GM12801 (cell line): ENCODE data around the gene MAFF.

Experiments
- TF ChIP-seq, protein P1 (sequence below): IDR thresholded peaks from one replicate; pipeline ENCODE4 v1.5.1; 2011; ENCODE audit warnings: control low read depth; ENCODE audit not compliant: insufficient read length; ENCODE audit errors: extremely low read depth

Gene MAFF

DNA sequence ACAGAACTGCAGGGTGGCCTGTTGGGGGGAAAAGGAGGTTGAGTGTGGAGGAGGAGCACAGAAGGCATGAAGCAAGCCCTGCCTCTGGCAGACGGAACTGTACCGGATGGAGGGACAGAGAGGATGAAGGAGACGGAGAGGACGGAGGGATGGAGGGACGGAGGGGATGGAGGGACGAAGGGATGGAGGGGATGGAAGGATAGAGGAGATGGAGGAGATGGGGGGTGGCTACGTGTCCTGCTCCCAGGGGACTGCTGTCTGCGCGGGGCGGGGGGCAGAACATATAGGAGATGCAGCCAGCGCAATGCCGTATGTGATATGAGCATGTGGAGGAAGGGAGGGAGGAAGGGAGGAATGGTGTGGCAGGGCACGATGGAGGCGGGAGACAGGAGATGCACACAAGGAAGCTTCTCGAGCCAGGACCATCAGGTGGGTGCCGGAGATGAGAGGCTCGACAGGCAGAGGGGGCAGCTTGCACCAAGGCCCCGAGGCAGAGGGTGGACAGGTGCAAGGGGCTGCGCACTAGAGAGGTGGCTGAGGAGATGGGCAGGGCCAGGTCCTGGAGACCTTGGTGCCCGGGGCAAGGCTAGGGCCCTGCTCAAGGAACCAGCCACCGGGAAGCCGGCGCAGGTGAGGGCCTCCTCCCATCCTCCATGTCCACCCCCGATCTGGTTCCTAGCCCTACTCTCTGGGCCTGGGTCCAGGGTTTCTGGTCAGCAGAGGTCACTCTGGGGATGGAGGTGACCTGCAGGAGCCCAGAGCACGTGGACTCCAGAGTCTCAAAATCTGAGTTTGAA lies 25.3 kb downstream of the MAFF start:
- TF ChIP-seq, protein P1, sequence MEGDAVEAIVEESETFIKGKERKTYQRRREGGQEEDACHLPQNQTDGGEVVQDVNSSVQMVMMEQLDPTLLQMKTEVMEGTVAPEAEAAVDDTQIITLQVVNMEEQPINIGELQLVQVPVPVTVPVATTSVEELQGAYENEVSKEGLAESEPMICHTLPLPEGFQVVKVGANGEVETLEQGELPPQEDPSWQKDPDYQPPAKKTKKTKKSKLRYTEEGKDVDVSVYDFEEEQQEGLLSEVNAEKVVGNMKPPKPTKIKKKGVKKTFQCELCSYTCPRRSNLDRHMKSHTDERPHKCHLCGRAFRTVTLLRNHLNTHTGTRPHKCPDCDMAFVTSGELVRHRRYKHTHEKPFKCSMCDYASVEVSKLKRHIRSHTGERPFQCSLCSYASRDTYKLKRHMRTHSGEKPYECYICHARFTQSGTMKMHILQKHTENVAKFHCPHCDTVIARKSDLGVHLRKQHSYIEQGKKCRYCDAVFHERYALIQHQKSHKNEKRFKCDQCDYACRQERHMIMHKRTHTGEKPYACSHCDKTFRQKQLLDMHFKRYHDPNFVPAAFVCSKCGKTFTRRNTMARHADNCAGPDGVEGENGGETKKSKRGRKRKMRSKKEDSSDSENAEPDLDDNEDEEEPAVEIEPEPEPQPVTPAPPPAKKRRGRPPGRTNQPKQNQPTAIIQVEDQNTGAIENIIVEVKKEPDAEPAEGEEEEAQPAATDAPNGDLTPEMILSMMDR = no peak

DNA sequence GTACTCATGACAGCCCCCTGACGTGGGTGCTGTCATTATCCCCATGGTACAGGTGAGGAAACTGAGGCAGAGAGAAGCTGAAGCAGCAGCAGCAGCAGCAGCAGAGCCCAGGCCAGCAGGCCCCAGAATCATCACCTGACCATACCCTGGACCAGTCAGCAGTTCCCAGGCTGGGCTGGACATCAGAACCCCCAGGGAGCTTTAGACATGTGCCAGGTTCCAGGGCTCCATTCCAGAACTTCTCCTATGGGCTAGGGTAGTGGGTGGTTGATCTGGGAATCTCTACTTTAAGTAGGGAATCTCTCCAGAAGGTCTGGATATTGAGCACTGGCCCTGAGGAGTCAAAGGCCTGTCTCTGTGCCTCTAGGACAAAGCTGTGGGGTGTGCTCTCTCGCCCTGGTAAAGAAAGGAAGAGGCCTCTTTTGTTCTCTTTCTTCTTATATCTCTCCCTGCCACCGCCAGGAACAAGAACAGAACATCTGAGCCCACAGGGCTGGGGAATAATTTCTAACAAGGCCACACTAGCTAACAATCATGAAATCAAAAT lies 26.6 kb downstream of the MAFF start:
- TF ChIP-seq, protein P1 = no peak

DNA sequence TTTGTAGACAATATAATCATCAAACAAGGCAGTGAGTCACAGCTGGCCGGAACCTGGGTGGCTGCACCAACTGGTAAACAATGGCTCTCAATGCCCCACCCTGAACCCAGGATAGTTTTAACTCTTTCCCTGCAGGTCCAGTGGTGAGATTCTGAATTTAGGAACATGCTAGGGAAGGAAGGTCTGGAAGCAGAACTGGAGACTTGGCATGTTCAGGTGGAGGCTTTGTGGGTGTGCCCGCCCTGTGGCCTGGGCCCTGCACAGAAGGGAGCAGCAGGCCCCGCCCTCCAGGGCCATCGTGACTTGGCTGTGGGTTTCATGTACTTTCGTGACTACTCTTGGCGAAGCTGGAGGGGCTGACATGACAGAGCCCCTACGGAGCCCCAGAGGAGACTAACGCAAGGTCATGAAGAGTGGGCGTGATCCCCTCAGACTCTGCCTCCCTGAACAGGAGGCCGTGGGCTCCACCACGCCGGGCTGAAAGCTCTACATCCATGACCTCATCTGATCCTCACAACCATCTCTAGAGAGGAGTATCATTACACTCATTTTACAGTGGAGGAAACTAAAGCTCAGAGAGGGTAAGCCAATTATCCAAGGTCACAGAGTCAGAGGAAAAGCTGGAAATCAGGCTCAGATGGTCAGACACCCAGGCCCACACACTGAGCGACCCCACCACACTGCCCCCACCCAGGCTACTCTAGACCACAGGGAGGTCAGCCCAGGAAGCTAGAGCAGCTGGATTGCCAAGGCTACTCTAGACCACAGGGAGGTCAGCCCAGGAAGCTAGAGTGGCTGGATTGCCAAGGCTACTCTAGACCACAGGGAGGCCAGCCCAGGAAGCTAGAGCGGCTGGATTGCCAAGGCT lies 27.3 kb downstream of the MAFF start:
- TF ChIP-seq, protein P1 = no peak

DNA sequence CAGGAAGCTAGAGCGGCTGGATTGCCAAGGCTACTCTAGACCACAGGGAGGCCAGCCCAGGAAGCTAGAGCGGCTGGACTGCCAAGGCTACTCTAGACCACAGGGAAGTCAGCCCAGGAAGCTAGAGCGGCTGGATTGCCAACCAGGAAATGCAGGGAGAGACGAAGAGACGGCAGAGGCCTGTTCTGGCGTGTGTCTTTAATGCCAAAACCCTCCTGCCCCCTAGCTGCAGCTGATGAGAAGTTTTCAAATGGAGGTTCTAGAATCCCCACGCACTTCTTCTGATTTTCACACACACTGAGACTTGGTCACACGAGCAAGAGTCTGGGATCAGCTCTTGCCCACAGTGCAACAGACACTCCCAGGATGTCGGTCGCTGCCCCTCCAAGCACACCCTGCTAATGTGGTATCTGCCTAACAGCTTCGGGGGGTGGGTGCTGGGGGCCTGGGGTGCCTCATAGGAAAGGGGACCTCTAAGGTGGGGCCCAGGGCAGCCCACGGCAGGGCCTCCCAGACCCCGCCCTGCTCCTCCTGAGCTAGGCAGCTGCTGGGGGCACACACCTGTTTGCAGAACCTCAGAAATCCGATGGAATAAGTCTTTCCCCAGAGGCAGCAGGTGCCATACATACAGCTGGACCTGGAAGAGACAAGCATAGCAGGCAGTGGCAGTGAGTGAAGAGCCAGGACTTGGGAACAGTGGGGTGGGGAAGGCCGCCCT lies 28.5 kb downstream of the MAFF start:
- TF ChIP-seq, protein P1 = no peak

DNA sequence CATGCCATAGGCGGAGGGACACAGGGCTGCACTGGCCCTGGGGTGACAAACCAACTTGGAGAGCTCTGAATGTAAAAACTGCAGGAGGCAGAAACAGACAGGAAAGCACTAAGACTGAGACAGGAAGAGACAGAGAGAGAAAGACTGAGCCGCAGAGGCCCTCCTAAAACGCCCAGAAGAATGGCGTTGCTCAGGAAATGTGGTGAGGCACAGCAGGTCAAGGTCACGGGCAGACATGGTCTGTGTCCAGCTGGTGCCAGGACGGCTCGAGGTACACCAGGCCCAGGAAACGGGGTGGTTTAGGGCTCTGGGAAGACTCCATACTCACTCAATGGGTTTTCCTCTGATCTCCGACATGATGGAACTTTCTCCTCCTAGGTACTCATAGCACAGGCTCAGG lies 29.1 kb downstream of the MAFF start:
- TF ChIP-seq, protein P1 = no peak

DNA sequence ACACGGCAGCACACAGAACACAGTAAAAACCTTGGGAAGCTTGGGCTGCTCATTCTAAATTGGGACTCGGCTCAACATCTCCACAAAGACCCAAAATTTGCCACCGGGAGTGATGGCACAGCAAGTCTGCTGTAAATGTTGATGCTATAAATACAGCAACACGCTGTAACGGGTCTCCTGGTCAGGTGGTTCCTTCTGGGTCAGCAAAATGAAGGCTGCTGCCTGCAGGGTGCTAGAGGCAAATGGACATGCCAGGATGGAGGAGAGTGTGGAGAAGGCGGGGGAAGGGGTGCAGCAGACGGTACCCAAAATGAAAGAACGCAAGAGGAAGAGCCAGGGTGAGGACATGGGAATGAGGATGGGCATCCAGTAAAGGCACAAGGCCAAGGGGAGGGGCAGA lies 30.4 kb downstream of the MAFF start:
- TF ChIP-seq, protein P1 = no peak

DNA sequence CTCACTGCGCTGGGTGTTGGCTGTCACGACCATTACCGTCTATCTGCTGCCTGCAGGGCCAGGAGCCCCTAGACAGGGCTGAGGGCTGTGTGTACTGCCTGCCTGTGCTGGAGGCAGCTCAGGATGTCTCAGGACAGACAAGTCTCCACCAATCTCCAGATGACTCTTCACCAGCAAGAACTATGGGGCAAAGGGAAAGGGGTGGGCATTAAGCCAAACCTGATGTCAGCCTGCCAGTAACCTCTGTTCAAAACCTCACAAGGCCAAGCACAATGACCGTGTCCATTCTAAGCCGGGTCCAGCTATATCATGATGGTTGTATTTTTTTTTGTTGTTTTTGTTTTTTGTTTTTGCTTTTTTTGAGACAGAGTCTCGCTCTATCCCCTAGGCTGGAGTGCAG lies 31.6 kb downstream of the MAFF start:
- TF ChIP-seq, protein P1 = no peak
